Putamen (tissue), 1 donor: ENCODE results near the gene AIF1.

Experiments used
- DNase-seq: peaks from one replicate; pipeline ENCODE4 v3.0.0-alpha.2; 2016; ENCODE audit warnings: low spot score

AIF1 gene

DNA sequence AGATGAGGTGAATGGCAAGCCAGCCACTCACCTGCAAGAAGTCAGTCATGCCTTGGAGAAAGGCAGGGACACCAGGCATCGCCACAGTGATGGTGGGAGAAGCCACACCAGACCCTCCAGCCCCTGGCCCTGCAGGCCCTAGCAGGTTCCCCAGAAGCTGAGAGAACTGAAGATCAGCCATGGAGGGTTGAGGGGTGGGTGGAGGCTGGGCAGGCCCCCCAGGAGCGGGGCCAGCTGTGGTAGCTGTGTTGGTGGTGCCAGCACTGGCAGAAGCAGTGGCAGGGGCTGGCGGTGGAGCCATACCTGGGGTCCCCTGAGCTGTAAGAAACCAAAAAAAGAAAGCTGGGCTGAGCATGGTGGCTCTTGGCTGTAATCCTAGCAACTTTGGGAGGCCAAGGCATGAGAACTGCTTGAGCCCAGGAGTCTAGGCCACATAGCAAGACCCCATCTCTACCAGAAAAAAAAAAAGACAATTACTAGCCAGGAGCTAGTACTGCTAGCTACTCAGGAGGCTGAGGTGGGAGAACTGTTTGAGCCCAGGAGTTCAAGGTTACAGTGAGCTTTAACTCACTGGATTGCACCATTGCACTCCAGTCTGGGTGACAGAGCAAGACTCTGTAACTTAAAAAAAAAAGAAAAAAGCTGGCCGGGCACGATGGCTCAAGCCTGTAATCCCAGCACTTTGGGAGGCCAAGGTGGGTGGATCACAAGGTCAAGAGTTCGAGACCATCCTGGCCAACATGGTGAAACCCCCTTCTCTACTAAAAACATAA lies 27.9 kb downstream of the AIF1 start:
- DNase-seq = no peak

GRCh38 chr6:31643818-31644454 lies 28.9 kb downstream of the AIF1 start:
- no peak for DNase-seq

DNA sequence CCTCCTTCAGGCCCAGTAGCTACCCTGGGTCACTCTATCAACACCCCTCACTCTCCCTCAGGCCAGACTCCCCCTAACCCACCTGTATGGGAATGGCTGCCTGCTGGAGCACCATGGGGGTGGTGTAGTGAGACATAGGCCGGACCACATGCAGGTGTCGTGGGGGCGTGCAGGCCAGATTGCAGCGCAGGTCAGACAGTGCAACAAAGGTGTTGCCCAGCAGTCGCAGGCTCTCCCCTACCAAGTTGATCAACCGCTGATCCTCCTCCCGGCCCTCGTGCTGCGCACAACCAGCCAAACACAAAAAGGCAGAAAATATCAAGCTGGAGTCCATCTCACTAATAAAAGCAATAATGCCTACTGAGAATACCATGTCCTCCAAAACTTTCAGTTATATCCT lies 30.3 kb downstream of the AIF1 start:
- no peak for DNase-seq

- DNase-seq = no peak
Measured at GRCh38 chr6:31651602-31652191, 36.7 kb downstream of the AIF1 start.

- DNase-seq = no peak
Measured at GRCh38 chr6:31652925-31653724, 38.1 kb downstream of the AIF1 start.

DNA sequence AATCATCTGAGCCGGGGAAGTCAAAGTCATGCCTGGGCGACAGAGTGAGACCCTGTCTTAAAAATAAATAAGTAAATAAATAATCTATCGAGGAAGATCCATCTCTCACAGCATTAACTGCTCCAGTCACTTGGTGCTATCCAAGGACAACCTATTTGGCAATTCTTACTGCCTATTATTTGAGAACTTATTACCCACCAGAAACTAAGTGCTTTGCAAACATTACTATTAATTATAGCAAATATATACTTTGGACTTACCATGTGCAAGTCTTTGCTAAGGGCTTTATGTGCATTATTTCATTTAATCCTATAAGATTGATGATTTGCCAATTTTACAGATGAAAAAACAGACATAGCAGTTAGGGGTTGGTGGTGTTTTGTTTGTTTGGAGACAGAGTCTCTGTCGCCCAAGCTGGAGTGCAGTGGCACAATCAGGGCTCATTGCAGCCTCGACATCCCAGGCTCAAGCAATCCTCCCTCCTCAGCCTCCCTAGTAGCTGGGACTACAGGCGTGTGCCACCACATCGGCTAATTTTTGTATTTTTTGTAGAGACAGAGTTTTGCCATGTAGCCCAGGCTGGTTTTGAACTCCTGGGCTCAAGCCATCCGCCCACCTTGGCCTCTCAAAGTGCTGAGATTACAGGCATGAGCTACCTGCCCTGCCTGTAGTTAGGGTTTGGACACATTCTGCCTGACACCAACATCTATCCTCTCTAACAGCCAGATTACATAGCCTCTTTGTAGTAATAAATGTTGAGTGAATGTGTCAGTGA lies 39.7 kb downstream of the AIF1 start:
- DNase-seq = no peak

DNA sequence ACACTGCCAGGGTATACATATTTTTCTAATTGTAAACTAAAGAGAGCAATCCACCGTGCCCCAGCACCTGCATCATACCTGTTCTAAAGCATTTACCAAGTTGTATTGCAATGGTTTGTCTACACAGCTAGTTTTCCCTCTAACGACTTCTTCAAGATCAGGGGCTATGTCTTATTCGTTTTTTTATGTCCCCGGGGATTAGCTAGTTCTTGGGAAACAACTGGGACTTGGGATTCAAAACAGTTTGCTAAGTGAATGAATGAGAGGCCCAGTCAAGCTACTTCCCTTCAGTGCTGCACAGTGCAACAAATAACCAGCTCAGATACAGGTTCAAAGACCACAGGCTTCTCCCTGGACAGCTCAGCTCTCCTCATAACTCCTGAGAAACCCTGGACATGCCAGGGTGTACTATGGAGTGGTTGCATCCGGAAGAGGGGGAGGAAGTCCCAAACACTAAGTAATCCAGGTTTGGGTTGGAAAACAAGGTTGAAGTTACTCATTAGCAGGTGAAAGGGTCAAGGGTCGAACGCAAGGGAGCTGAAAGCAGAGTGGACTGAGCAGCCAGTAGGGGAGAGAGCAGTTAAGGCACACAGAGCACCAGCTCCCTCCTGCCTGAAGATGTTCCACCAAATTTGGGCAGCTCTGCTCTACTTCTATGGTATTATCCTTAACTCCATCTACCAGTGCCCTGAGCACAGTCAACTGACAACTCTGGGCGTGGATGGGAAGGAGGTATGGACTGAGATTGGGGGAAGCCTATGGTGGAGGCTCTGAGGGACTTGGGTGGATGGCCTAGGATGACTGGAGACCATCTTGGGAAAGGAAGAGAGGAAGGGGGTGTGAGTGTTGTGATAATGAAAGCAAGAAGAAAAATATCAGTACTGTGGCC lies 40.6 kb downstream of the AIF1 start, which contains the start of gene APOM:
TSS of gene APOM (plus strand) at position 546 of the 889 bp plus-strand sequence. CDS start at position 619, 73 bp downstream.
- no peak for DNase-seq

GRCh38 chr6:31657406-31658157 lies 42.5 kb downstream of the AIF1 start:
- DNase-seq = no peak

- DNase-seq = no peak
Measured at GRCh38 chr6:31658158-31658688, 43.2 kb downstream of the AIF1 start.

GRCh38 chr6:31658983-31659648 lies 44.1 kb downstream of the AIF1 start:
- no peak for DNase-seq

GRCh38 chr6:31659649-31660380 lies 44.8 kb downstream of the AIF1 start:
- no peak for DNase-seq

DNA sequence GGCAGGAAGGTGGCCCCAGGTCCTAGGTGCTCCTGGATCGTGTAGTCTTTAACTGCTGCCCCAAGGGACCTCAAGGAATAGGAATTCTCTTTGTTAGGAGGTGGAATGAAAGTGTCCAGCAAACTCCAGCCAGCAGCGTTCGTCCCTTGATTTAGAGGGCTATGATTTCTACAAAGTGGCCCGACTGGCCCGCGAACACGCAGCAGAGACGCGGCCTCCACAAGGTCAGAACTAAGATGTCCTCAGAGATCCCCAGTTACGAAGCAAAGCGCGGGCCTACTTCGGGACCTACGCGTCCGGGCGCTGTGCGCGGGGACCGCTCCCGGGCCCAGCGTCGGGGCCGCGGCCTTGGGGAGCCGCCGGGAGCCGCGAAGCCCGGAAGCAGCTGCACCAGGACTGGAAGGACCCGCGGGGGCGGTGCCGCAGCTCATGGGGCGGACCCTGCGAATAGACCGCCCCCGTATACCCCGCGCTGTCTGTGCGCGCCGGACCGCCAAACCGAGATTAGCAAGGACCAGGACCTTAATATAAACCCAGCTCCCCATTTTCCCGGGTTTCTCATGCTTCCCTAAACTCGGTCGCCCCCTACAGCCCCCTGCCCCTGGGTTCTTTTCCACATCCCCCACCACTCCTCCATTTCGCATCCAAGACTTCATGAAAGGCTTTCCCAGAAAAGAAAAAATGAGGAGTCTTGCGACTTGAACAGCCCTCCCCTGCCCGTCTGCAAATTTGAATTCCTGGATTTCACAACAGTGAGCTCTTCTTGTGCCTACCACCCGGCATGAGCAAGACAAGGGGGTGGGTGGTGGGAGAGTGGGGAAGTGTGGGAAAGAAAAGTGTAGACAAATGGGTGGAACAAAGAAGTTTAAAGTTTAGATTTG lies 45.6 kb downstream of the AIF1 start, which contains the start of gene C6orf47:
TSS of gene C6orf47 (minus strand) at position 398 of the 881 bp plus-strand sequence. CDS start 831 bp downstream, outside the sequence.
- DNase-seq = peak; percentile 85

DNA sequence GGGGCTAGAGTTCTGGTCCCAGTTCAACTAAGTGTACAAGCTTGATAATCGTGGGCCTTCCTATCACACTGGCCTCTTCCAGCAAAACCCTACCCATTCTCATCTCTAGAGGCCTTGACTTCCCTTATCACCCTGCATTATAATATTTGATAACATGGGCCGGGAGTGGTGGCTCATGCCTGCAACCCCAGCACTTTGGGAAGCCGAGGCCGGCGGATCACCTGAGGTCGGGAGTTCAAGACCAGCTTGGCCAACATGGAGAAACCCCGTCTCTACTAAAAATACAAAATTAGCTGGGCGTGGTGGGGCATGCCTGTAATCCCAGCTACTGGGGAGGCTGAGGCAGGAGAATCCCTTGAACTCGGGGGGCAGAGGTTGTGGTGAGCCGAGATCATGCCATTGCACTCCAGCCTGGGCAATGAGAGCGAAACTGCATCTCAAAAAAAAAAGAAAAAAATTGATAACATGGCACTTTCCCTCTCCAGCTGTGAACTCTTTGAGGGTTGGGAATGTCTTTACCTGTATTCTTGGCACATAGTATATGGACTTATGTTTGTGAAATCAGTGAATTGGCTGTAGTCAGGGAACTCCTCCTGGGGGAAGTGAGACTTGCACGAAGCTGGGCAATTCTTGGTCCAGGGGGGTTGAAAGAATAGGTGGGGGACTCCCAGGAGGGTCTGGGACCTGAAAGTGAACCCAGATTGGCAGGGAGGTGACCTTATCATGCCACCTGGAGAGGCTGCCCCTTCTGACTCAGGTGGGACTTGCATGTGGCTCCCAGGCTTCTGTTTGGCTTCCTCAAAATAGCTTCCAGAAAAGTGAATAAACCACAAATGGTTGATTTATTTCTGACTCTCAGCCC lies 46.5 kb downstream of the AIF1 start:
- no peak for DNase-seq

- DNase-seq = no peak
Measured at GRCh38 chr6:31662124-31662723, 47.2 kb downstream of the AIF1 start.

DNA sequence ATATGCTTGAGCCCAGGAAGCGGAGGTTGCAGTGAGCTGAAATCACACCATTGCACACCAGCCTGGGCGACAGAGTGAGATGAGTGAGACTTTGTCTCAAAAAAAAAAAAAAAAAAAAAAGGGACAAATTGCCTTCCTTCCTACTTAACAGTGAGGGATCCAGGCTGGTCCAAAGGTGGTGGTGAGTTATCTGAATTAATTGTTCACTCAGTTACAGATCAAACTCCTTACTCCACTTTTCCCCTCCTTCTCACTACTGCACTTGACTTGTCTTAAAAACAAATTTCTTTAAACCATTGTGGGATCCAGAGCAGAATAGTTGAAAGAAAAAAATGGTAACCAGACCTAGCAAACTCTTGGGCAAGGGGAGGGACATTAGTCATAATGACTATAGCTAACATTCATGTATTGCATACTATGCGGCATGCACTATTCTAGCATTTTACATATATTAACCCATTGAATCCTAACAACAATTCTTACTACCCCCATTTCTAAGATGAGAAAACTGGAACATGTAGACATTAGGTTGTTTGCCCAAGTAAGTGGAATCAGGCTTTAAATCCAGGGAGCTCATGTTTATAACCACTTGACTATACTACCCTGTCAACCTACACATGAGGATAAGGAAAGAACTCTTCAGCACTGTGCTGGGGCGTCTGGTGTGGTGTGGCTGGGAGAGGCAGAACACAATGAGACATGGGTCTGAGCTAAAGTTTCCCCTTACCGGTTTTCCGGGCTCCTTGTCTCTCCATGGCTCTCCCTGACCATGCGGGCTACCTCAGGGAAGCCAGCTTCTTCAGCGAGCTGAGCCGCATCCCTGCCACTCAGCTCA lies 48.3 kb downstream of the AIF1 start:
- DNase-seq = no peak
